Neuronal stem cell (in vitro differentiated cells): ENCODE results near the gene TTC28.
"Not testable (repeated sequence)": the region's sequence is repeated elsewhere in the genome, so short reads cannot be mapped to it uniquely, and the experiment has no call there.

Experiments
- DNase-seq: peaks from one replicate; pipeline ENCODE4 v3.0.0-alpha.2; 2013; ENCODE audit warnings: low spot score
- H2AFZ ChIP-seq: one replicate; pipeline ENCODE4 v1.6.1; 2013; ENCODE audit warnings: mild to moderate bottlenecking, low read length, inconsistent platforms
- H2AK5ac ChIP-seq: 2 replicates; pipeline ENCODE4 v1.6.1; 2013; ENCODE audit warnings: low read depth, mild to moderate bottlenecking, inconsistent platforms, low read length, moderate library complexity, mixed read lengths
- H2BK120ac ChIP-seq: 2 replicates; pipeline ENCODE4 v1.6.1; 2013; ENCODE audit warnings: low read depth, mild to moderate bottlenecking, inconsistent platforms, low read length, moderate library complexity, mixed read lengths
- H2BK12ac ChIP-seq: one replicate; pipeline ENCODE4 v1.6.1; 2013; ENCODE audit warnings: low read length, inconsistent platforms
- H2BK15ac ChIP-seq: 2 replicates; pipeline ENCODE4 v1.6.1; 2013; ENCODE audit warnings: mild to moderate bottlenecking, low read length, inconsistent platforms, mixed read lengths
- H2BK5ac ChIP-seq: one replicate; pipeline ENCODE4 v1.6.1; 2013; ENCODE audit warnings: inconsistent platforms, mild to moderate bottlenecking, low read length, moderate library complexity
- H3K14ac ChIP-seq: one replicate; pipeline ENCODE4 v1.6.1; 2013; ENCODE audit warnings: low read length, inconsistent platforms
- H3K18ac ChIP-seq: 2 replicates; pipeline ENCODE4 v1.6.1; 2013; ENCODE audit warnings: low read length, inconsistent platforms
- H3K23ac ChIP-seq: 2 replicates; pipeline ENCODE4 v1.6.1; 2013; ENCODE audit warnings: low read depth, mild to moderate bottlenecking, mixed read lengths, low read length, inconsistent platforms; ENCODE audit not compliant: poor library complexity
- H3K27ac ChIP-seq: replicated peaks from 3 replicates; pipeline ENCODE4 v1.5.1; 2013; ENCODE audit warnings: low read length, inconsistent platforms
- H3K27me3 ChIP-seq, 3 experiments: 2 replicates each; pipeline ENCODE4 v1.6.1; 2013; ENCODE audit warnings: low read length in 3 of 3, mild to moderate bottlenecking in 2 of 3, inconsistent platforms in 1 of 3, low read depth in 1 of 3, mixed read lengths in 1 of 3, moderate library complexity in 1 of 3; ENCODE audit not compliant: control insufficient read depth in 3 of 3, insufficient read depth in 3 of 3
- H3K36me3 ChIP-seq, 2 donors: replicated peaks in 1 of 2; 2 replicates each; pipeline ENCODE4 v1.6.1; 2013; ENCODE audit warnings: low read length in 2 of 2; ENCODE audit not compliant: control insufficient read depth in 2 of 2, insufficient read depth in 2 of 2
- H3K4ac ChIP-seq: 2 replicates; pipeline ENCODE4 v1.6.1; 2013; ENCODE audit warnings: inconsistent platforms, mild to moderate bottlenecking, low read length, moderate library complexity
- H3K4me1 ChIP-seq, 2 donors: 1 replicate in 1 of 2; 2 replicates in 1 of 2; pipeline ENCODE4 v1.6.1; 2013; ENCODE audit warnings: low read length in 2 of 2, low read depth in 1 of 2; ENCODE audit not compliant: control insufficient read depth in 2 of 2, insufficient read depth in 1 of 2
- H3K4me2 ChIP-seq: one replicate; pipeline ENCODE4 v1.6.1; 2013; ENCODE audit warnings: mild to moderate bottlenecking, low read length, inconsistent platforms; ENCODE audit not compliant: insufficient read depth, poor library complexity, severe bottlenecking
- H3K4me3 ChIP-seq, 2 donors: 2 replicates each; pipeline ENCODE4 v1.5.1; 2013; ENCODE audit warnings: low read length in 2 of 2, mild to moderate bottlenecking in 2 of 2, inconsistent platforms in 1 of 2, moderate library complexity in 1 of 2
- H3K79me1 ChIP-seq: one replicate; pipeline ENCODE4 v1.6.1; 2013; ENCODE audit warnings: low read depth, mild to moderate bottlenecking, inconsistent platforms, low read length, moderate library complexity
- H3K9ac ChIP-seq: one replicate; pipeline ENCODE4 v1.6.1; 2013; ENCODE audit warnings: mild to moderate bottlenecking, low read depth, low read length, inconsistent platforms; ENCODE audit not compliant: poor library complexity
- H3K9me3 ChIP-seq, 2 donors: replicated peaks in 1 of 2; 2 replicates each; pipeline versions ENCODE3 to v1.6.1; 2013; ENCODE audit warnings: low read length in 2 of 2, mild to moderate bottlenecking in 2 of 2, inconsistent platforms in 1 of 2, low read depth in 1 of 2, mixed read lengths in 1 of 2, moderate library complexity in 1 of 2; ENCODE audit not compliant: control insufficient read depth in 2 of 2, insufficient read depth in 1 of 2
- H4K8ac ChIP-seq: one replicate; pipeline ENCODE4 v1.6.1; 2013; ENCODE audit warnings: low read depth, mild to moderate bottlenecking, inconsistent platforms, low read length, moderate library complexity
- H4K91ac ChIP-seq: one replicate; pipeline ENCODE4 v1.6.1; 2013; ENCODE audit warnings: low read length, low read depth, mild to moderate bottlenecking, inconsistent platforms; ENCODE audit not compliant: poor library complexity
- WGBS, 2 donors: extraction: QIAGEN DNeasy Blood & Tissue Kit; methylation state at CpG; one replicate each; pipeline ENCODE4 v1.1.7; 2013; ENCODE audit warnings: missing lambda C conversion rate in 2 of 2, mixed read lengths in 1 of 2; ENCODE audit not compliant: insufficient read length in 2 of 2, insufficient replicate concordance in 1 of 2; ENCODE audit errors: extremely low coverage in 2 of 2; 5-methylcytosine and 5-hydroxymethylcytosine counted together

TTC28 gene

DNA sequence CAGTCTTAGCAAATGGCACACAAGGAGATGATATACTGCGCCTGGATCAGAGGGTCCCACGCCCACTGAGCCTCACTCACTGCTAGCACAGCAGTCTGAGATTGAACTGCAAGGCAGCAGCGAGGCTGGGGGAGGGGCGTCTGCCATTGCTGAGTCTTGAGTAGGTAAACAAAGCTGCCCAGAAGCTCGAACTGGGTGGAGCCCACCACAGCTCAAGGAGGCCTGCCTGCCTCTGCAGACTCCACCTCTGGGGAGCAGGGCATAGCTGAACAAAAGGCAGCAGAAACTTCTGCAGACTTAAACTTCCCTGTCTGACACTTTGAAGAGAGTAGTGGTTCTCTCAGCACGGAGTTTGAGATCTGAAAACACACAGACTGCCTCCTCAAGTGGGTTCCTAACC is 470.2 kb downstream of the TTC28 start:
- not testable (repeated sequence) for H3K4me2 ChIP-seq, DNase-seq, H3K27ac ChIP-seq

GRCh38 chr22:28208787-28209186 is 470.9 kb downstream of the TTC28 start:
- Histone ChIP-seq H3K36me3 (no peaks in the 10 kb centered on the region), H3K14ac (no peak overlapping the region), H3K4me3 (no peak overlapping the region), H3K4me2 (no peak overlapping the region), H3K23ac (no peak overlapping the region), H2BK5ac (no peak overlapping the region), H3K4ac (no peak overlapping the region), H2BK15ac (no peak overlapping the region), H3K9ac (no peak overlapping the region), H3K79me1 (peaks cover 1% of the 10 kb centered on the region), H2BK120ac (no peak overlapping the region), H4K91ac (no peak overlapping the region), H2BK12ac (no peak overlapping the region), H3K9me3 (peaks cover 0 to 1% of the 10 kb centered on the region in 2 donors), H3K18ac (no peak overlapping the region), H3K4me1 (peaks cover 0 to 8% of the 10 kb centered on the region in 2 donors), H2AFZ (no peak overlapping the region), H2AK5ac (no peak overlapping the region), H3K27me3 (no peaks in the 10 kb centered on the region), H4K8ac (no peak overlapping the region), H3K27ac (no peak overlapping the region)
- WGBS, 2 donors, result no CpG with 5 or more reads among the region's 2 CpGs
- no peak for DNase-seq

More for the DNA sequence above, 470.2 kb downstream of the TTC28 start:
- H3K18ac ChIP-seq, H3K4ac ChIP-seq, H3K14ac ChIP-seq, H4K91ac ChIP-seq, H3K27me3 ChIP-seq, H3K9ac ChIP-seq, H4K8ac ChIP-seq, H3K9me3 ChIP-seq, H3K4me1 ChIP-seq, H2AK5ac ChIP-seq, H2BK120ac ChIP-seq, H2BK15ac ChIP-seq, H3K4me3 ChIP-seq, H2AFZ ChIP-seq, H3K79me1 ChIP-seq, H3K23ac ChIP-seq, H3K36me3 ChIP-seq, H2BK12ac ChIP-seq, H2BK5ac ChIP-seq: not testable (repeated sequence)
- WGBS, 2 donors, result no CpG with 5 or more reads among the region's 6 CpGs

- H2AK5ac ChIP-seq, result no peak overlapping the region
- no peak overlapping the region for H2BK15ac ChIP-seq
- H2BK12ac ChIP-seq, result no peak overlapping the region
- no peak for DNase-seq
- no peak overlapping the region for H3K4ac ChIP-seq
- no peak overlapping the region for H3K9ac ChIP-seq
- peaks cover 0 to 1% of the 10 kb centered on the region in 2 donors for H3K9me3 ChIP-seq
- peaks cover 1% of the 10 kb centered on the region for H3K79me1 ChIP-seq
- H2BK5ac ChIP-seq, result no peak overlapping the region
- no peak overlapping the region for H2BK120ac ChIP-seq
- no peak overlapping the region for H2AFZ ChIP-seq
- H4K91ac ChIP-seq, result no peak overlapping the region
- H3K4me1 ChIP-seq, result peaks cover 0 to 8% of the 10 kb centered on the region in 2 donors
- no peak overlapping the region for H3K27ac ChIP-seq
- no peaks in the 10 kb centered on the region for H3K36me3 ChIP-seq
- H3K4me3 ChIP-seq, result no peak overlapping the region
- H3K23ac ChIP-seq, result no peak overlapping the region
- no peak overlapping the region for H3K14ac ChIP-seq
- no peak overlapping the region for H3K4me2 ChIP-seq
- no peaks in the 10 kb centered on the region for H3K27me3 ChIP-seq
- H4K8ac ChIP-seq, result no peak overlapping the region
- no peak overlapping the region for H3K18ac ChIP-seq
- no CpG with 5 or more reads among the region's 2 CpGs for WGBS, 2 donors
These were observed 471.6 kb downstream of the TTC28 start for GRCh38 chr22:28208036-28208435.

GRCh38 chr22:28207281-28208030 is 472.2 kb downstream of the TTC28 start:
- Histone ChIP-seq H3K18ac (no peak overlapping the region), H3K23ac (no peak overlapping the region), H2AK5ac (no peak overlapping the region), H3K9me3 (peaks cover 0 to 1% of the 10 kb centered on the region in 2 donors), H3K4me1 (peaks cover 0 to 8% of the 10 kb centered on the region in 2 donors), H2BK15ac (no peak overlapping the region), H3K36me3 (no peaks in the 10 kb centered on the region), H3K27ac (no peak overlapping the region), H2BK12ac (no peak overlapping the region), H3K4me2 (no peak overlapping the region), H4K8ac (no peak overlapping the region), H3K4ac (no peak overlapping the region), H2BK120ac (no peak overlapping the region), H2AFZ (no peak overlapping the region), H3K14ac (no peak overlapping the region), H3K9ac (no peak overlapping the region), H3K4me3 (no peak overlapping the region), H3K79me1 (peaks cover 1% of the 10 kb centered on the region), H4K91ac (no peak overlapping the region), H3K27me3 (no peaks in the 10 kb centered on the region), H2BK5ac (no peak overlapping the region)
- no CpG with 5 or more reads among the region's 6 CpGs for whole genome bisulfite sequencing, 2 donors
- no peak for DNase-seq
